H1 (cell line): ENCODE data around the gene DDI1. TPM values are rescaled to one million over a fixed set of nuclear protein-coding genes. Genes with fewer than 3 reads are reported as not detected.

Experiments used
- CTCF ChIA-PET: fragments of 300-600 bp; sonication (Branson Sonifier 250); formaldehyde crosslinking; loops from one replicate; lab custom pipeline; 2021; ENCODE audit not compliant: partially characterized antibody; lab: Charles Lee
- POLR2A ChIA-PET: fragments of 300-600 bp; sonication (Branson Sonifier 250); formaldehyde crosslinking; loops from one replicate; lab custom pipeline; 2021; ENCODE audit warnings: inconsistent platforms; ENCODE audit not compliant: partially characterized antibody; lab: Charles Lee
- DNase-seq, 2 experiments: peaks; one replicate each; pipeline versions ENCODE4 v3.0.0 to v3.0.0-alpha.2; 2010 to 2022; ENCODE audit warnings: low spot score in 2 of 2, low read depth in 1 of 2, mixed read lengths in 1 of 2
- FAIRE-seq: peaks from 2 replicates; lab custom pipeline; 2011; peaks lifted over from hg19 to GRCh38; lab: Jason Lieb, UNC
- H2AFZ ChIP-seq: 2 replicates; pipeline ENCODE4 v1.8.1; 2012; ENCODE audit warnings: low read length, inconsistent platforms
- H2AK5ac ChIP-seq: 2 replicates; pipeline ENCODE4 v1.6.1; 2013; ENCODE audit warnings: low read depth, low read length
- H2BK120ac ChIP-seq: replicated peaks from 2 replicates; pipeline ENCODE3; 2013; ENCODE audit warnings: low read depth, low read length, inconsistent platforms
- H2BK12ac ChIP-seq: 2 replicates; pipeline ENCODE4 v1.6.1; 2013; ENCODE audit warnings: low read depth, low read length
- H2BK15ac ChIP-seq: 2 replicates; pipeline ENCODE4 v1.6.1; 2013; ENCODE audit warnings: low read length
- H2BK20ac ChIP-seq: 2 replicates; pipeline ENCODE4 v1.6.1; 2013; ENCODE audit warnings: low read length
- H2BK5ac ChIP-seq: 2 replicates; pipeline ENCODE4 v1.6.1; 2013; ENCODE audit warnings: low read depth, low read length
- H3K14ac ChIP-seq: 2 replicates; pipeline ENCODE4 v1.6.1; 2013; ENCODE audit warnings: inconsistent platforms; ENCODE audit not compliant: insufficient read length
- H3K18ac ChIP-seq: 2 replicates; pipeline ENCODE4 v1.6.1; 2013; ENCODE audit warnings: low read length; ENCODE audit errors: extremely low read depth
- H3K23ac ChIP-seq: 2 replicates; pipeline ENCODE4 v1.6.1; 2013; ENCODE audit warnings: inconsistent platforms; ENCODE audit not compliant: insufficient read length
- H3K23me2 ChIP-seq: 2 replicates; pipeline ENCODE4 v1.6.1; 2013; ENCODE audit warnings: low read depth, low read length
- H3K27ac ChIP-seq: 2 replicates; pipeline ENCODE4 v1.6.1; 2011; ENCODE audit warnings: low read depth, low read length, inconsistent platforms
- H3K27me3 ChIP-seq, 4 experiments: replicated peaks in 1 of 4; 1 replicate in 1 of 4; 2 replicates in 3 of 4; pipeline versions ENCODE4 v1.6.1 to v1.8.1; 2011 to 2013; ENCODE audit warnings: low read length in 3 of 4, mild to moderate bottlenecking in 3 of 4, inconsistent platforms in 2 of 4, mixed read lengths in 2 of 4, moderate library complexity in 1 of 4; ENCODE audit not compliant: control insufficient read depth in 3 of 4, insufficient read depth in 3 of 4; ENCODE audit errors: extremely low read depth in 1 of 4
- H3K36me3 ChIP-seq, 4 experiments: 2 replicates each; pipeline versions ENCODE4 v1.6.1 to v1.8.1; 2011 to 2013; ENCODE audit warnings: mild to moderate bottlenecking in 4 of 4, low read length in 3 of 4, moderate library complexity in 2 of 4, control low read depth in 1 of 4, inconsistent platforms in 1 of 4; ENCODE audit not compliant: insufficient read depth in 4 of 4, control insufficient read depth in 2 of 4
- H3K4ac ChIP-seq: replicated peaks from 2 replicates; pipeline ENCODE3; 2013; ENCODE audit warnings: low read length, low read depth, mixed read lengths, inconsistent platforms; ENCODE audit not compliant: insufficient read length
- H3K4me1 ChIP-seq, 4 experiments: replicated peaks in 1 of 4; 1 replicate in 1 of 4; 2 replicates in 3 of 4; pipeline versions ENCODE4 v1.6.1 to v1.8.1; 2011 to 2013; ENCODE audit warnings: low read length in 3 of 4, inconsistent platforms in 2 of 4, mixed read lengths in 1 of 4; ENCODE audit not compliant: insufficient read depth in 4 of 4, control insufficient read depth in 3 of 4
- H3K4me2 ChIP-seq, 2 experiments: 2 replicates each; pipeline versions ENCODE4 v1.6.1 to v1.8.1; 2011 to 2013; ENCODE audit warnings: low read depth in 2 of 2, low read length in 2 of 2, control low read depth in 1 of 2, inconsistent platforms in 1 of 2, mild to moderate bottlenecking in 1 of 2; ENCODE audit not compliant: insufficient read depth in 1 of 2
- H3K4me3 ChIP-seq, 4 experiments: fragments of 200-600, 300-600 bp in 1 of 4; sonication (generic), shearing (Covaris generic), sonication (Bioruptor Twin) in 1 of 4; 2 replicates each; pipeline versions ENCODE4 v1.5.1 to v1.8.1; 2011 to 2016; ENCODE audit warnings: low read length in 4 of 4, low read depth in 3 of 4, control low read depth in 2 of 4, inconsistent platforms in 2 of 4, mild to moderate bottlenecking in 2 of 4, mixed read lengths in 1 of 4, moderate library complexity in 1 of 4; ENCODE audit not compliant: insufficient read depth in 2 of 4; ENCODE audit errors: extremely low read depth in 1 of 4
- H3K56ac ChIP-seq: replicated peaks from 2 replicates; pipeline ENCODE3; 2013; ENCODE audit warnings: low read depth, mild to moderate bottlenecking, mixed read lengths, low read length, inconsistent platforms; ENCODE audit not compliant: insufficient read length
- H3K79me1 ChIP-seq: 2 replicates; pipeline ENCODE4 v1.6.1; 2013; ENCODE audit warnings: low read depth, low read length, control low read depth
- H3K79me2 ChIP-seq, 2 experiments: 2 replicates each; pipeline versions ENCODE4 v1.6.1 to v1.8.1; 2012 to 2013; ENCODE audit warnings: low read length in 2 of 2, mild to moderate bottlenecking in 2 of 2, inconsistent platforms in 1 of 2; ENCODE audit not compliant: insufficient read depth in 2 of 2, control insufficient read depth in 1 of 2
- H3K9ac ChIP-seq, 4 experiments: replicated peaks in 1 of 4; 1 replicate in 1 of 4; 2 replicates in 3 of 4; pipeline versions ENCODE4 v1.6.1 to v1.8.1; 2011 to 2013; ENCODE audit warnings: low read depth in 3 of 4, low read length in 3 of 4, control low read depth in 2 of 4, mild to moderate bottlenecking in 2 of 4, moderate library complexity in 2 of 4, inconsistent platforms in 1 of 4; ENCODE audit errors: extremely low read depth in 1 of 4
- H3K9me3 ChIP-seq, 2 experiments: 2 replicates each; pipeline versions ENCODE4 v1.6.1 to v1.8.1; 2012 to 2013; ENCODE audit warnings: mild to moderate bottlenecking in 2 of 2, moderate library complexity in 2 of 2, control low read depth in 1 of 2, inconsistent platforms in 1 of 2, low read depth in 1 of 2, low read length in 1 of 2, mixed read lengths in 1 of 2; ENCODE audit not compliant: insufficient read depth in 2 of 2
- H4K20me1 ChIP-seq, 2 experiments: replicated peaks in 1 of 2; 2 replicates each; pipeline versions ENCODE3 to v1.8.1; 2011 to 2013; ENCODE audit warnings: inconsistent platforms in 2 of 2, low read length in 2 of 2, mild to moderate bottlenecking in 1 of 2; ENCODE audit not compliant: insufficient read depth in 2 of 2, control insufficient read depth in 1 of 2
- H4K5ac ChIP-seq: 2 replicates; pipeline ENCODE4 v1.6.1; 2013; ENCODE audit warnings: low read length, low read depth, mixed read lengths, inconsistent platforms; ENCODE audit not compliant: insufficient read length
- H4K8ac ChIP-seq: 2 replicates; pipeline ENCODE4 v1.8.0; 2013; ENCODE audit warnings: mild to moderate bottlenecking, moderate library complexity, low read length, inconsistent platforms; ENCODE audit not compliant: insufficient read depth; ENCODE audit errors: extremely low read depth
- H4K91ac ChIP-seq: replicated peaks from 2 replicates; pipeline ENCODE3; 2013; ENCODE audit warnings: low read length, mixed read lengths, inconsistent platforms; ENCODE audit not compliant: insufficient read length
- BACH1 ChIP-seq: IDR thresholded peaks from 2 replicates; pipeline ENCODE4 v1.6.1; 2012; ENCODE audit warnings: low read length, improper control_type of control experiment
- BCL11A ChIP-seq, 2 experiments: IDR thresholded peaks; one replicate each; pipeline ENCODE4 v1.6.1; 2011; ENCODE audit warnings: low read depth in 2 of 2, low read length in 2 of 2, mild to moderate bottlenecking in 2 of 2
- CEBPB ChIP-seq: IDR thresholded peaks from 2 replicates; pipeline ENCODE4 v1.6.1; 2012; ENCODE audit warnings: low read depth, low read length
- EGR1 ChIP-seq: IDR thresholded peaks from 2 replicates; pipeline ENCODE4 v1.6.1; 2011; ENCODE audit warnings: low read depth, low read length, borderline replicate concordance
- KDM5A ChIP-seq: fragments of 200-600 bp; IDR thresholded peaks from 2 replicates; pipeline ENCODE4 v1.7.1; 2012; ENCODE audit warnings: mild to moderate bottlenecking, low read length, inconsistent platforms, mixed read lengths
- POLR2A ChIP-seq, 2 experiments: IDR thresholded peaks; 1 replicate in 1 of 2; 2 replicates in 1 of 2; pipeline ENCODE4 v1.6.1; 2011; ENCODE audit warnings: low read depth in 2 of 2, low read length in 2 of 2, mild to moderate bottlenecking in 2 of 2; ENCODE audit errors: control extremely low read depth in 1 of 2
- RNF2 ChIP-seq: fragments of 200-900, 300-1000 bp; sonication (generic); IDR thresholded peaks from 2 replicates; pipeline ENCODE4 v1.7.1; 2016; ENCODE audit warnings: borderline replicate concordance, low read depth, mild to moderate bottlenecking, antibody characterized with exemption, low read length; ENCODE audit not compliant: poor library complexity, severe bottlenecking; ENCODE audit errors: missing control alignments
- RXRA ChIP-seq: IDR thresholded peaks from 2 replicates; pipeline ENCODE4 v1.6.1; 2011; ENCODE audit warnings: low read depth, mild to moderate bottlenecking, low read length, moderate library complexity; ENCODE audit not compliant: insufficient read depth
- polyA plus RNA-seq, 7 experiments: library from polyadenylated mRNA; depleted of rRNA in 3 of 7; stranded (reverse) in 5 of 7; unstranded in 2 of 7; fragments of >200 nt in 5 of 7; fragments of 200-250 nt in 2 of 7; gene quantifications; 1 replicate in 5 of 7; 2 replicates in 1 of 7; 4 replicates in 1 of 7; pipeline versions ENCODE4 v1.2.1 to v1.2.3, GENCODE V29; 2011 to 2013; ENCODE audit warnings: missing spikeins in 2 of 7, mixed read lengths in 2 of 7
- total RNA-seq: library from RNA; stranded (reverse); fragmentation: NEBNext Ultra II Directional; extraction: Animal tissue kit (Norgen Biotek cat#: 25700); gene quantifications from 2 replicates; pipeline ENCODE4 v1.2.1, GENCODE V29; 2021
- TF ChIP-seq, protein P1 (sequence below): IDR thresholded peaks from 2 replicates; pipeline ENCODE4 v1.6.1; 2012; ENCODE audit warnings: inconsistent platforms
- TF ChIP-seq, protein P2 (sequence below): IDR thresholded peaks from 2 replicates; pipeline ENCODE4 v1.6.1; 2011; ENCODE audit warnings: low read length, improper control_type of control experiment
- TF ChIP-seq, protein P3 (sequence below), 3 experiments: IDR thresholded peaks; 1 replicate in 2 of 3; 2 replicates in 1 of 3; pipeline versions ENCODE4 v1.5.1 to v1.6.1; 2011; ENCODE audit warnings: low read length in 3 of 3, mild to moderate bottlenecking in 3 of 3, inconsistent platforms in 2 of 3, low read depth in 1 of 3, moderate library complexity in 1 of 3; ENCODE audit not compliant: insufficient read depth in 1 of 3; ENCODE audit errors: control extremely low read depth in 1 of 3

Gene DDI1
- total and polyA plus RNA-seq, 2 of the 8 experiments (the other 6 are each of a cell fraction or from before 2014, with no cell fraction given), result not detected

DNA sequence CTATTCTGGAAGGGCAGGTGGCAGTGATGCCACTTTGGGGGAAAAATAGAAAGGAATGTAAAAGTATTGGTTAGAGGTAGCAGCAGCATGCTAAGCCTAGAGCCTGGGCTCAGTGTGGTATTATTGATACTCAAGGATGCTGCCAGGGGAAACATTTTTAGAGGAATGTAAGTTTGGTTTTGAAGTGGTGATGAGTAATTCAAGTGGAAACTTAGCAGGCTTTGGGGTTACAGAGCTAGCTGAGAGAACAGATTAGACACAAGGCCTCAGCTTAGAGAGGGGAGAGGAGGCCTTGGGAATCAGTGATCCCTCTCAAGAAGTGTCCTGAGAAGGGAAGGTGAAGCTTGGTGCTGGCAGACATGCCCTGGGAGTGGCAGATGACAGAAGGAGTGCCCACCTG lies 32.9 kb upstream of the DDI1 start:
- CTCF ChIA-PET, result no interaction called here
- TF ChIP-seq POLR2A (IDR thresholded peaks at IDR 0.05; ENCODE audit: control extremely low read depth in 1 of 2, low read depth in 2 of 2, low read length in 2 of 2) (no peak), KDM5A (no peak), BCL11A (IDR thresholded peaks at IDR 0.05; ENCODE audit: low read depth in 2 of 2, low read length in 2 of 2) (no peak), RNF2 (no peak), CEBPB (no peak), RXRA (no peak), EGR1 (no peak), BACH1 (no peak)
- TF ChIP-seq, protein P1, sequence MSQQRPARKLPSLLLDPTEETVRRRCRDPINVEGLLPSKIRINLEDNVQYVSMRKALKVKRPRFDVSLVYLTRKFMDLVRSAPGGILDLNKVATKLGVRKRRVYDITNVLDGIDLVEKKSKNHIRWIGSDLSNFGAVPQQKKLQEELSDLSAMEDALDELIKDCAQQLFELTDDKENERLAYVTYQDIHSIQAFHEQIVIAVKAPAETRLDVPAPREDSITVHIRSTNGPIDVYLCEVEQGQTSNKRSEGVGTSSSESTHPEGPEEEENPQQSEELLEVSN, result no peak
- TF ChIP-seq, protein P2, sequence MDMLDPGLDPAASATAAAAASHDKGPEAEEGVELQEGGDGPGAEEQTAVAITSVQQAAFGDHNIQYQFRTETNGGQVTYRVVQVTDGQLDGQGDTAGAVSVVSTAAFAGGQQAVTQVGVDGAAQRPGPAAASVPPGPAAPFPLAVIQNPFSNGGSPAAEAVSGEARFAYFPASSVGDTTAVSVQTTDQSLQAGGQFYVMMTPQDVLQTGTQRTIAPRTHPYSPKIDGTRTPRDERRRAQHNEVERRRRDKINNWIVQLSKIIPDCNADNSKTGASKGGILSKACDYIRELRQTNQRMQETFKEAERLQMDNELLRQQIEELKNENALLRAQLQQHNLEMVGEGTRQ, result no peak
- TF ChIP-seq, protein P3, sequence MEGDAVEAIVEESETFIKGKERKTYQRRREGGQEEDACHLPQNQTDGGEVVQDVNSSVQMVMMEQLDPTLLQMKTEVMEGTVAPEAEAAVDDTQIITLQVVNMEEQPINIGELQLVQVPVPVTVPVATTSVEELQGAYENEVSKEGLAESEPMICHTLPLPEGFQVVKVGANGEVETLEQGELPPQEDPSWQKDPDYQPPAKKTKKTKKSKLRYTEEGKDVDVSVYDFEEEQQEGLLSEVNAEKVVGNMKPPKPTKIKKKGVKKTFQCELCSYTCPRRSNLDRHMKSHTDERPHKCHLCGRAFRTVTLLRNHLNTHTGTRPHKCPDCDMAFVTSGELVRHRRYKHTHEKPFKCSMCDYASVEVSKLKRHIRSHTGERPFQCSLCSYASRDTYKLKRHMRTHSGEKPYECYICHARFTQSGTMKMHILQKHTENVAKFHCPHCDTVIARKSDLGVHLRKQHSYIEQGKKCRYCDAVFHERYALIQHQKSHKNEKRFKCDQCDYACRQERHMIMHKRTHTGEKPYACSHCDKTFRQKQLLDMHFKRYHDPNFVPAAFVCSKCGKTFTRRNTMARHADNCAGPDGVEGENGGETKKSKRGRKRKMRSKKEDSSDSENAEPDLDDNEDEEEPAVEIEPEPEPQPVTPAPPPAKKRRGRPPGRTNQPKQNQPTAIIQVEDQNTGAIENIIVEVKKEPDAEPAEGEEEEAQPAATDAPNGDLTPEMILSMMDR (IDR thresholded peaks at IDR 0.05; ENCODE audit: control extremely low read depth in 1 of 3, insufficient read depth in 1 of 3, low read depth in 1 of 3, low read length in 3 of 3), result no peak

More for the DNA sequence above, 32.9 kb upstream of the DDI1 start:
- Histone ChIP-seq H3K4me3 (no peak overlapping the region), H3K14ac (no peak overlapping the region), H3K9ac (no peak overlapping the region), H2BK15ac (no peak overlapping the region), H3K9me3 (no peaks in the 10 kb centered on the region), H3K56ac (no peak overlapping the region), H3K23ac (no peak overlapping the region), H3K4me2 (no peak overlapping the region), H2AFZ (no peak overlapping the region), H2BK5ac (no peak overlapping the region), H3K18ac (no peak overlapping the region), H3K79me2 (no peaks in the 10 kb centered on the region), H4K91ac (no peak overlapping the region), H3K4me1 (no peaks in the 10 kb centered on the region), H2AK5ac (no peak overlapping the region), H3K27ac (no peak overlapping the region), H2BK20ac (no peak overlapping the region), H4K20me1 (peaks cover 0 to 1% of the 10 kb centered on the region in 2 experiments), H3K79me1 (no peaks in the 10 kb centered on the region), H3K36me3 (no peaks in the 10 kb centered on the region), H3K4ac (no peak overlapping the region), H3K23me2 (no peaks in the 10 kb centered on the region), H2BK120ac (no peak overlapping the region), H4K5ac (no peak overlapping the region), H3K27me3 (no peaks in the 10 kb centered on the region), H2BK12ac (no peak overlapping the region), H4K8ac (no peak overlapping the region)
- DNase-seq (no peak), FAIRE-seq (no peak)
- POLR2A ChIA-PET, result interaction anchor here (0.6 kb wide), 1 partner anchor 219 kb away, joined by 3 read pairs; no protein-coding TSS in a partner anchor
